ENCODE results near the gene ARID5A.

Gene ARID5A

DNA sequence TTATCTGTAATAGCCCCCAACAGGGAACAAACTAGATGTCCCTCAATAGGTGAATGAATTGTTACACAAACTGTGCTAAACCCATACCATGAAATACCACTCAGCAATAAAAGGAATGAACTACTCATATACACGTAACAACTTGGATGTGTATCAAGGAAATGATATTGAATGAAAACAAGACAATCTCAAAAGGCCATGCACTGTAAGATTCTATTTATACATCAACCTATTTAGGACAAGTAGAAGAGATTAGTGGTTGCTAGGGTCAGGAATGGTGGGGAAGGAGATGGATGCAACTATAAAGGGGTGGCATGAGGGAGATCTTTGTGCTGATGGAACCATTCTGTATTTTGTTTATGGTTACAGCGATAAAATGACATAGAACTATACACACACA lies 54.5 kb downstream of the ARID5A start:
- no peak overlapping the region for H3K4me3 ChIP-seq (ENCODE audit: low read depth, low read length)
- TF ChIP-seq, protein P1, sequence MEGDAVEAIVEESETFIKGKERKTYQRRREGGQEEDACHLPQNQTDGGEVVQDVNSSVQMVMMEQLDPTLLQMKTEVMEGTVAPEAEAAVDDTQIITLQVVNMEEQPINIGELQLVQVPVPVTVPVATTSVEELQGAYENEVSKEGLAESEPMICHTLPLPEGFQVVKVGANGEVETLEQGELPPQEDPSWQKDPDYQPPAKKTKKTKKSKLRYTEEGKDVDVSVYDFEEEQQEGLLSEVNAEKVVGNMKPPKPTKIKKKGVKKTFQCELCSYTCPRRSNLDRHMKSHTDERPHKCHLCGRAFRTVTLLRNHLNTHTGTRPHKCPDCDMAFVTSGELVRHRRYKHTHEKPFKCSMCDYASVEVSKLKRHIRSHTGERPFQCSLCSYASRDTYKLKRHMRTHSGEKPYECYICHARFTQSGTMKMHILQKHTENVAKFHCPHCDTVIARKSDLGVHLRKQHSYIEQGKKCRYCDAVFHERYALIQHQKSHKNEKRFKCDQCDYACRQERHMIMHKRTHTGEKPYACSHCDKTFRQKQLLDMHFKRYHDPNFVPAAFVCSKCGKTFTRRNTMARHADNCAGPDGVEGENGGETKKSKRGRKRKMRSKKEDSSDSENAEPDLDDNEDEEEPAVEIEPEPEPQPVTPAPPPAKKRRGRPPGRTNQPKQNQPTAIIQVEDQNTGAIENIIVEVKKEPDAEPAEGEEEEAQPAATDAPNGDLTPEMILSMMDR (IDR thresholded peaks at IDR 0.05; ENCODE audit: borderline replicate concordance, insufficient read depth, low read depth, low read length): no peak

- TF ChIP-seq, protein P1 (IDR thresholded peaks at IDR 0.05; ENCODE audit: borderline replicate concordance, insufficient read depth, low read depth, low read length): no peak
- H3K4me3 ChIP-seq (ENCODE audit: low read depth, low read length): no peak overlapping the region
These were observed 54.9 kb downstream of the ARID5A start for GRCh38 chr2:96591494-96591893.

DNA sequence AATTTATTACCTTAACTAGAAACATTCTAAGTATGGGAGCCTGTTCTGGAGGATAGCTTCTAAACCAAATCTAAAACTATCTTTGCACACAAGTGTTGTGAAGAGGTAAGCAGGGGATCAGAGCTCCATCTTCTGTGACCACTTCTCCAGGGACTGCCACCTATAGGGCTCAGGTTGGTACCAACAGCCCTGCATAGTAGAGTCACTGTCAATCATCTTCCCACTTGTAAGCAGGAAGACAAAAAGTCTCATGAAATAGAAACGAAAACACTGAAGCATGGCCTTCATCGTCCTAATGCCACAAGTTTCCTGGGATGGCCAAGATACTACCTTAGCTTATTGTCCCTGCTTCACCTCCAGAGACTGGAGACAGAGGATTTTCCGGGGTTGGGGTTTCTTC lies 57.7 kb downstream of the ARID5A start:
- TF ChIP-seq, protein P1 (IDR thresholded peaks at IDR 0.05; ENCODE audit: borderline replicate concordance, insufficient read depth, low read depth, low read length): no peak
- H3K4me3 ChIP-seq (ENCODE audit: low read depth, low read length): no peak overlapping the region

- TF ChIP-seq, protein P1 (IDR thresholded peaks at IDR 0.05; ENCODE audit: borderline replicate concordance, insufficient read depth, low read depth, low read length): no peak
These were observed 58.2 kb downstream of the ARID5A start for GRCh38 chr2:96594691-96595152.

GRCh38 chr2:96596596-96596995 lies 60.0 kb downstream of the ARID5A start:
- TF ChIP-seq, protein P1 (IDR thresholded peaks at IDR 0.05; ENCODE audit: borderline replicate concordance, insufficient read depth, low read depth, low read length): no peak
- no peak overlapping the region for H3K4me3 ChIP-seq (ENCODE audit: low read depth, low read length)

More at GRCh38 chr2:96594691-96595152, 58.2 kb downstream of the ARID5A start:
- no peak overlapping the region for H3K4me3 ChIP-seq (ENCODE audit: low read depth, low read length)

DNA sequence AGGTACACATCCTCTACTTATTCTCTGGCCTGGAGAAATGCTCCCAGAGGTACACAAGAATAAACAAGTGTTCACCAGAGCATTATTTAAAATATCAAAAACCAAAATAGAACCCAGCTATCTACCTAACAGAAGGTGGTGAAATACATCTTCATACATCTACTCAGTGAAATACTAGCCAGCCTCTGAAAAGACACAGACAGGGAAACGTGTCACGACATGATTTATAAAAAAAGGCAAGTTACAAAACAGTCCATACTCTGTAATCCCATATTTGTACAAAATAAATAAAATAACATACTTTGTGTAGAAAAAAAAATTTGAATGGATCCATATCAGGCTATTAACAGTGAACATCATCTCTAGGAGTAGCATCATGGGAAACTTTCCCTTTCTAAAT lies 63.4 kb downstream of the ARID5A start:
- no peak overlapping the region for H3K4me3 ChIP-seq (ENCODE audit: low read depth, low read length)
- TF ChIP-seq, protein P1 (IDR thresholded peaks at IDR 0.05; ENCODE audit: borderline replicate concordance, insufficient read depth, low read depth, low read length): no peak

- H3K4me3 ChIP-seq (ENCODE audit: low read depth, low read length): no peak overlapping the region
- TF ChIP-seq, protein P1 (IDR thresholded peaks at IDR 0.05; ENCODE audit: borderline replicate concordance, insufficient read depth, low read depth, low read length): no peak
These were observed 65.1 kb downstream of the ARID5A start for GRCh38 chr2:96601382-96602292.

All from GM12875 (cell line).